GM12873 (cell line): ENCODE measurements around the gene BLOC1S4.

ENCODE experiments used
- TF ChIP-seq, protein P1 (sequence below): IDR thresholded peaks from 2 replicates; pipeline ENCODE4 v1.5.1; 2012; ENCODE audit warnings: low read depth, mild to moderate bottlenecking, moderate library complexity, low read length, control low read depth; ENCODE audit not compliant: insufficient read depth; ENCODE audit errors: missing control alignments

BLOC1S4 gene

DNA sequence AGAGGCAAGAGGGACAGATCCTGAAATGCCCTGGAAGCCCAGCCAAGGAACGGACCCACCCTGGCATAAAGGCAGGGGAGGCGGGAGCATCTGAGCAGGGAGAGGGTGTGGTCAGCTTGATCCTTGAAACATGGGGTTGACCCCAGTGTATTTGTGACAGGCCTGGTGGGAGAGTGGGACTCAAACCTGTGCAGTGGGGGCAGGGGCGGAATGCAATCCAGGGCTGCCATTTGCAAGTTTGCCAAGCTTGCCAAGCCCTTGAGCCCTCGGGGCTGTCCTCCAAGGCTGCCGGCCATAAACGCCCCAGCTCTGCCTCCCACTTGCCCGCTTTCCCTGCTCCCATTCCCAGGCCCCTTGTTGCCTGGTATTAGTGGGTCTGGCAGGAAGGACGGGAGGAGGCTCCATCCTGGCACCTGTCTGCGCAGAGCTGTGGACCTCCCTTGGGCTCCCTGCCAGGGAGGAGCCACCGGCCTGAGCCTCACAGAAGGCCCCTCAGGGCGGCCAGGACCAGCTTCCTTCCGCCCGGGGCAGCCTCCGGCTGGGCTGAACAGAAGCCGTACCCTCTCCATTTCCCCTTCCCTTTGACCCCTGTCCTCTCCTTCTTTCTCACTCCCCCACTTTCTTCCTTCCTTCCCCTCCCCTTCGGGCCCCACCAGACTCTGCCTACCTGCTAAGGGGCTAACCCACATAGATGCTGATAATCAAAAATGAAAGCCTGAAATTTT lies 21.6 kb upstream of the BLOC1S4 start:
- TF ChIP-seq, protein P1, sequence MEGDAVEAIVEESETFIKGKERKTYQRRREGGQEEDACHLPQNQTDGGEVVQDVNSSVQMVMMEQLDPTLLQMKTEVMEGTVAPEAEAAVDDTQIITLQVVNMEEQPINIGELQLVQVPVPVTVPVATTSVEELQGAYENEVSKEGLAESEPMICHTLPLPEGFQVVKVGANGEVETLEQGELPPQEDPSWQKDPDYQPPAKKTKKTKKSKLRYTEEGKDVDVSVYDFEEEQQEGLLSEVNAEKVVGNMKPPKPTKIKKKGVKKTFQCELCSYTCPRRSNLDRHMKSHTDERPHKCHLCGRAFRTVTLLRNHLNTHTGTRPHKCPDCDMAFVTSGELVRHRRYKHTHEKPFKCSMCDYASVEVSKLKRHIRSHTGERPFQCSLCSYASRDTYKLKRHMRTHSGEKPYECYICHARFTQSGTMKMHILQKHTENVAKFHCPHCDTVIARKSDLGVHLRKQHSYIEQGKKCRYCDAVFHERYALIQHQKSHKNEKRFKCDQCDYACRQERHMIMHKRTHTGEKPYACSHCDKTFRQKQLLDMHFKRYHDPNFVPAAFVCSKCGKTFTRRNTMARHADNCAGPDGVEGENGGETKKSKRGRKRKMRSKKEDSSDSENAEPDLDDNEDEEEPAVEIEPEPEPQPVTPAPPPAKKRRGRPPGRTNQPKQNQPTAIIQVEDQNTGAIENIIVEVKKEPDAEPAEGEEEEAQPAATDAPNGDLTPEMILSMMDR: no peak

DNA sequence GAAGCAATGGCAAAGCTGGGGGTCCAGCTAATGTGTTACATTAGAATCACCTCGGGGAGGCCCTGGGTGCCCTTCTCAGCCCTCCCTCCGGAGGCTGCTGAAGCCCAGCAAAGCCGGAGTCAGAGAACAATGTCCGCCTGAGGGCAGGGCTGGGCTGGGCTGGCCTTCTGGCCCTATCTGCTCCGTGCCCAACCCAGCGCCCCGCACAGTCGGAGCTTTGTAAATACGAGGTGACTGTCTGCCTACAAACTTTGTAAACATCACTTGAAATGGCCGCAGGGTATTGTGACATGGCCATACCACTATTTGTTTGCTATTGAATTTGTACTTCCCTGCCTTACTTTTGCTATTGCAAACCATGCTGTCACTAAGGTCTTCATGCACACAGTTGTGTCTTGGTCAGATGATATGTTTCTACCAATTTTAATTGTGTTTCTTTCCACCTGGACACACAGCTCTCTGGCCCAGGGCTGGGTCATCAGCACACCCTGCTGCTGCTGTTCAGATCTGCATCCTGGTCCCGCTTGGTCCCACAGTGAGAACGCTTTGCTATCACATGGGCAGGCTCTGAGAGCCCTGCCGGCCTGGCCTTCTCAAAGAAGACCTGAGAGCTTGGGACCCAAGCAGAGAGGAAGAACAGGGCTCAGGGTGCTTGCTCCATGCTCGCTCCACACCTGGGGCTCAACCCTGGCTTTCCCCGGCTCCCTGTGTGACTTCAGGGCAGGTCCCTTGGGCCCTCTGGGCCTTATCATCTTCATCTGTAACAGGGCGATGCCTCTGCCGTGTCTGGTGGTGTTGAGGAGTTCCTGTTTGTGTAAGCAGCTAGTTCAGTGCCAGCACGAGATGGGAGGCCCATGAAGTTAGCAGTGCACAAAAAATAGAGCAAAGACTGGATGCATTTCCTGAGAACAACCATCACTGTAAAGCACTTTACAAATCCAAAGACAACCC lies 20.0 kb upstream of the BLOC1S4 start:
- TF ChIP-seq, protein P1: no peak

DNA sequence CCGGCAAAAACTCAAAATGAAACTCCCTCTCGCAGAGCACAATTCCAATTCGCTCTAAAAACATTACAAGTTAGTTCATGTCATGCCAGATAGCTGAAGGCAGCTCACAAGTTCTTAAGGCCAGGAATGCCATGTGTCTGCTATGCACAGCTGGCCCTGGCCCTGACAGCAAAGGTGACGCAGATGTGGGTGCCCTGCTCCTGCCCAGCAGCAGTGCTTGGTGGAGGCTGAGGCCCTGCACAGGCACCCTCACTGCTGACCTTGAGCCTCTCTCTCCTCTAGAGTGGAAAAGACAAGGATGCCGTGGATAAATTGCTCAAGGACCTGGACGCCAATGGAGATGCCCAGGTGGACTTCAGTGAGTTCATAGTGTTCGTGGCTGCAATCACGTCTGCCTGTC lies 19.4 kb upstream of the BLOC1S4 start:
- TF ChIP-seq, protein P1: no peak

DNA sequence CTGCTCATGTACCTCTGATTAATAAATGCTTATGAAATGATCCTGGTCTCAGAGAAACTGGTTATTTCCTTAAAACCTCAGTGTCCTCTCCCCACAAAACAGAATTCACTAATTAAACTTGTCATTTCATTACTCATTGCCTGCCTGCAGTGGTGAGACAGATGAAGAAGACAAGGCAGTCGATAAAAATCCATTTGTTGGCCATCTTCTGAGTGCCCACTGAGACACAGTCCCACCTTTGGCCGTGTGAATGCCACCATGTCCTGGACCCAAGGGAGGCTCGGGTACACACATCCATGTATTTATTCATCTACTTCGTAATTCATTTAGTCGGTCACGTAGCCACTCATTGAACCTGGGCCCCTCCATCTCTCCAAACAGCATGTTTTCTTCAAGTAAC lies 18.8 kb upstream of the BLOC1S4 start:
- TF ChIP-seq, protein P1: no peak

DNA sequence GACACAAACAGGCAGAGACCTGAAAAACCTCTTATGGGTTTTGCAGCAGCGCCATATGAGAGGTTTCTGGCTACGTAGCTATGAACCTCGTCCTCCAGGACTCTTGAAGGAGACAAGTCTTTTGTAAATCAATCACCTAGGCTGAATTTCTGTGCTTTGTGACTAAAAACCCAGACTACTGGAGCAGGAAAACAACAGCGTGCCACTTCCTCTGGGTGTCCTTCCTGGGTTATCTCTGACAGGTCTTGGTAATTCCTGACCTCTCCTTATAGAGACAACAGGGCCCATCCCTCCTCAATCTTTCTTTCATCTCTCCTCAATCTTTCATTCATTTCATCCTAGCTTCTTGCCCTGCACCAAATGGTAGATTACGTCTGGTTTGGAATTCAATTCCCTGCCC lies 16.6 kb upstream of the BLOC1S4 start:
- TF ChIP-seq, protein P1: no peak

DNA sequence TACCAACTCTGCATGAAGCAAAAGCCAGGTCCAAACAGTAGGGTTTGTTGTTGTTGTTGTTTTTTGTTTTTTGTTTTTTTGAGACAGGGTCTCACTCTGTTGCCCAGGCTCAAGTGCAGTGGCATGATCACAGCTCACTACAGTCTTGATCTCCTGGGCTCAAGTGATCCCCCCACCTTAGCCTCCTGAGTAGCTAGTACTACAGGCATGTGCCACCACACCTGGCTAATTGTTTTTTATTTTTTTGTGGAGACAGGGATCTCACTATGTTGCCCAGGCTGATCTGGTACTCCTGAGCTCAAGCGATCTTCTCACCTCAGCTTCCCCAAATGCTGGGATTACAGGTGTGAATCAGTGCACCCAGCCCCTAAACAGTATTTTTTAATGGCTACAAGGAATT lies 16.1 kb upstream of the BLOC1S4 start:
- TF ChIP-seq, protein P1: no peak

DNA sequence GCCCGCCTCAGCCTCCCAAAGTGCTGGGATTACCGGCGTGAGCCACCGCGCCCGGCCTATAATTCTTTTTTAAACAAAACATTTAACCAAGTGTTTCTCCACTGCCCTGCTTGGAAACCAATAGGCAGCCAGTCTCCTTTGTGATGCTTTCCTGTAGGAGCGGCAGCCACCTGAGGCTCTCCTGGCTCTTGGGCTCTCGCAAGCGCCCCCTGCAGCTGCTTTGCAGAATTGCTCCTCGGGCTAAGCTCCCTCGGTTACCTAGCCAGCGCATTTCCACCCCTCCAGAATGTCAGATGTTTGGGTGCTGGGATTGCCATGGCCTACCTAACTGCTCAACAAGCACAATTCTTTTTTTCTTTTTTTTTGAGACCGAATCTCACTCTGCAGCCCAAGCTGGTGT lies 14.6 kb upstream of the BLOC1S4 start:
- TF ChIP-seq, protein P1: peak; percentile 63
